Neural cell (in vitro differentiated cells): Measurements from ENCODE around the gene IGLL5. TPM values are rescaled to one million over a fixed set of nuclear protein-coding genes. Genes with fewer than 3 reads are reported as not detected.
A peak's percentile ranks its signal among the peaks of the same experiment; 100 is the strongest.

Experiments
- H2AFZ ChIP-seq: fragments of 200-600, 300-800 bp; sonication (generic), shearing (Covaris generic); 2 replicates; pipeline ENCODE4 v1.6.0; 2014; ENCODE audit warnings: low read depth, mild to moderate bottlenecking, antibody characterized with exemption, low read length, moderate library complexity
- H3F3A ChIP-seq: fragments of 200-600 bp; shearing (Covaris generic); 2 replicates; pipeline ENCODE4 v1.6.1; 2016; ENCODE audit warnings: mild to moderate bottlenecking, moderate library complexity, mixed read lengths, antibody characterized with exemption, low read length; ENCODE audit not compliant: insufficient read depth, poor library complexity, severe bottlenecking
- H3K27ac ChIP-seq: fragments of 200-600, 300-800 bp; sonication (generic), shearing (Covaris generic); 2 replicates; pipeline ENCODE4 v1.5.1; 2014; ENCODE audit warnings: mild to moderate bottlenecking, low read length, moderate library complexity
- H3K27me3 ChIP-seq: fragments of 300-800, 200-600 bp; sonication (generic), shearing (Covaris generic); 2 replicates; pipeline ENCODE4 v1.6.0; 2014; ENCODE audit warnings: mild to moderate bottlenecking, low read depth, low read length, moderate library complexity; ENCODE audit not compliant: insufficient read depth
- H3K36me3 ChIP-seq: fragments of 300-800, 200-600 bp; sonication (generic), shearing (Covaris generic); 2 replicates; pipeline ENCODE4 v1.5.1; 2014; ENCODE audit warnings: mild to moderate bottlenecking, antibody characterized with exemption, low read length, moderate library complexity; ENCODE audit not compliant: insufficient read depth
- H3K4me2 ChIP-seq: fragments of 300-800, 200-600 bp; sonication (generic), shearing (Covaris generic); 2 replicates; pipeline ENCODE4 v1.6.0; 2014; ENCODE audit warnings: mild to moderate bottlenecking, low read length
- H3K4me3 ChIP-seq: fragments of 300-800, 200-600 bp; sonication (generic), shearing (Covaris generic); 2 replicates; pipeline ENCODE4 v1.5.1; 2014; ENCODE audit warnings: mild to moderate bottlenecking, low read length, moderate library complexity
- H3K79me2 ChIP-seq: fragments of 200-600 bp; shearing (Covaris generic); replicated peaks from 2 replicates; pipeline ENCODE4 v1.6.0; 2014; ENCODE audit warnings: mild to moderate bottlenecking, low read length, moderate library complexity; ENCODE audit not compliant: insufficient read depth
- H3K9ac ChIP-seq: fragments of 300-800, 200-600 bp; sonication (generic), shearing (Covaris generic); 2 replicates; pipeline ENCODE4 v1.6.1; 2016; ENCODE audit warnings: mild to moderate bottlenecking, low read length, mixed read lengths
- H3K9me2 ChIP-seq: fragments of 200-600 bp; shearing (Covaris generic); 2 replicates; pipeline ENCODE4 v1.6.1; 2016; ENCODE audit warnings: mild to moderate bottlenecking, low read length, mixed read lengths; ENCODE audit not compliant: insufficient read depth
- H3K9me3 ChIP-seq: fragments of 200-600, 300-800 bp; sonication (generic), shearing (Covaris generic); 2 replicates; pipeline ENCODE4 v1.6.1; 2016; ENCODE audit warnings: mild to moderate bottlenecking, mixed run types, low read length, moderate library complexity, mixed read lengths
- H4K20me1 ChIP-seq: fragments of 200-600 bp; shearing (Covaris generic); 2 replicates; pipeline ENCODE4 v1.6.1; 2016; ENCODE audit warnings: mild to moderate bottlenecking, mixed run types; ENCODE audit not compliant: insufficient read depth
- EP300 ChIP-seq: fragments of 450-650 bp; conservative IDR thresholded peaks from 2 replicates; pipeline ENCODE4 v1.6.1; 2014; ENCODE audit warnings: antibody characterized with exemption, mild to moderate bottlenecking, moderate library complexity; ENCODE audit not compliant: poor library complexity, severe bottlenecking
- EZH2 ChIP-seq: fragments of 200-600, 300-800 bp; shearing (Covaris generic), sonication (generic); IDR thresholded peaks from 2 replicates; pipeline ENCODE4 v1.6.1; 2014; ENCODE audit warnings: antibody characterized with exemption, low read length, borderline replicate concordance, mild to moderate bottlenecking; ENCODE audit not compliant: insufficient read depth, poor library complexity, severe bottlenecking
- MXI1 ChIP-seq: fragments of 450-650 bp; conservative IDR thresholded peaks from 2 replicates; pipeline ENCODE4 v1.6.1; 2014; ENCODE audit warnings: antibody characterized with exemption, mild to moderate bottlenecking; ENCODE audit not compliant: poor library complexity, severe bottlenecking
- POLR2AphosphoS5 ChIP-seq: IDR thresholded peaks from 2 replicates; pipeline ENCODE4 v1.6.1; 2012
- RAD21 ChIP-seq: fragments of 450-650 bp; conservative IDR thresholded peaks from 2 replicates; pipeline ENCODE4 v1.6.1; 2014; ENCODE audit warnings: antibody characterized with exemption, mild to moderate bottlenecking, moderate library complexity
- REST ChIP-seq: IDR thresholded peaks from 2 replicates; pipeline ENCODE4 v1.6.1; 2012; ENCODE audit warnings: borderline replicate concordance
- SMC3 ChIP-seq: fragments of 450-650 bp; conservative IDR thresholded peaks from 2 replicates; pipeline ENCODE4 v1.6.1; 2014; ENCODE audit warnings: antibody characterized with exemption, mild to moderate bottlenecking, moderate library complexity; ENCODE audit not compliant: poor library complexity
- TAF1 ChIP-seq: IDR thresholded peaks from 2 replicates; pipeline ENCODE4 v1.6.1; 2012; ENCODE audit warnings: low read depth
- polyA plus RNA-seq: library from polyadenylated mRNA; depleted of rRNA; stranded (reverse); fragments of >200 nt; gene quantifications from 2 replicates; pipeline ENCODE4 v1.2.3, GENCODE V29; 2014
- TF ChIP-seq, protein P1 (sequence below): fragments of 450-650 bp; IDR thresholded peaks from 2 replicates; pipeline ENCODE4 v1.5.1; 2014; ENCODE audit warnings: antibody characterized with exemption, mild to moderate bottlenecking, moderate library complexity; ENCODE audit not compliant: poor library complexity, severe bottlenecking

Gene IGLL5
- polyA plus RNA-seq, 1 donor from 2014 or later: 0.19 TPM

- Histone ChIP-seq H3K27ac (no peak overlapping the region), H3K27me3 (no peaks in the 10 kb centered on the region), H2AFZ (no peak overlapping the region), H3K4me3 (no peak overlapping the region), H3K36me3 (no peaks in the 10 kb centered on the region), H4K20me1 (no peaks in the 10 kb centered on the region), H3K9ac (no peak overlapping the region), H3K9me2 (no peaks in the 10 kb centered on the region), H3K79me2 (no peaks in the 10 kb centered on the region), H3K9me3 (no peaks in the 10 kb centered on the region), H3F3A (no peaks in the 10 kb centered on the region), H3K4me2 (no peak overlapping the region)
- TF ChIP-seq TAF1 (no peak), EP300 (no peak), EZH2 (no peak), SMC3 (no peak), POLR2AphosphoS5 (no peak), MXI1 (no peak), RAD21 (no peak), REST (no peak)
- TF ChIP-seq, protein P1, sequence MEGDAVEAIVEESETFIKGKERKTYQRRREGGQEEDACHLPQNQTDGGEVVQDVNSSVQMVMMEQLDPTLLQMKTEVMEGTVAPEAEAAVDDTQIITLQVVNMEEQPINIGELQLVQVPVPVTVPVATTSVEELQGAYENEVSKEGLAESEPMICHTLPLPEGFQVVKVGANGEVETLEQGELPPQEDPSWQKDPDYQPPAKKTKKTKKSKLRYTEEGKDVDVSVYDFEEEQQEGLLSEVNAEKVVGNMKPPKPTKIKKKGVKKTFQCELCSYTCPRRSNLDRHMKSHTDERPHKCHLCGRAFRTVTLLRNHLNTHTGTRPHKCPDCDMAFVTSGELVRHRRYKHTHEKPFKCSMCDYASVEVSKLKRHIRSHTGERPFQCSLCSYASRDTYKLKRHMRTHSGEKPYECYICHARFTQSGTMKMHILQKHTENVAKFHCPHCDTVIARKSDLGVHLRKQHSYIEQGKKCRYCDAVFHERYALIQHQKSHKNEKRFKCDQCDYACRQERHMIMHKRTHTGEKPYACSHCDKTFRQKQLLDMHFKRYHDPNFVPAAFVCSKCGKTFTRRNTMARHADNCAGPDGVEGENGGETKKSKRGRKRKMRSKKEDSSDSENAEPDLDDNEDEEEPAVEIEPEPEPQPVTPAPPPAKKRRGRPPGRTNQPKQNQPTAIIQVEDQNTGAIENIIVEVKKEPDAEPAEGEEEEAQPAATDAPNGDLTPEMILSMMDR: no peak
These were observed 14.6 kb upstream of the IGLL5 start for GRCh38 chr22:22872722-22873708.

- Histone ChIP-seq H3K4me3 (no peak overlapping the region), H3K36me3 (no peaks in the 10 kb centered on the region), H3K27ac (no peak overlapping the region), H3K9me2 (no peaks in the 10 kb centered on the region), H3F3A (no peaks in the 10 kb centered on the region), H3K79me2 (no peaks in the 10 kb centered on the region), H3K9me3 (no peaks in the 10 kb centered on the region), H3K4me2 (no peak overlapping the region), H2AFZ (no peak overlapping the region), H4K20me1 (no peaks in the 10 kb centered on the region), H3K27me3 (no peaks in the 10 kb centered on the region), H3K9ac (no peak overlapping the region)
- TF ChIP-seq EZH2 (no peak), POLR2AphosphoS5 (no peak), MXI1 (no peak), SMC3 (no peak), EP300 (no peak), REST (no peak), TAF1 (no peak), RAD21 (peak; percentile 9)
- TF ChIP-seq, protein P1: peak; percentile 36
These were observed 9.9 kb upstream of the IGLL5 start for GRCh38 chr22:22877523-22878210.
